ENCODE measurements around the gene SPDYE1. TPM values are rescaled to one million over a fixed set of nuclear protein-coding genes. Genes with fewer than 3 reads are reported as not detected.
A peak's percentile ranks its signal among the peaks of the same experiment; 100 is the strongest.
"Not testable (repeated sequence)": the region's sequence is repeated elsewhere in the genome, so short reads cannot be mapped to it uniquely, and the experiment has no call there.

The SPDYE1 gene
- total RNA-seq, 3 donors from 2014 or later: not detected

DNA sequence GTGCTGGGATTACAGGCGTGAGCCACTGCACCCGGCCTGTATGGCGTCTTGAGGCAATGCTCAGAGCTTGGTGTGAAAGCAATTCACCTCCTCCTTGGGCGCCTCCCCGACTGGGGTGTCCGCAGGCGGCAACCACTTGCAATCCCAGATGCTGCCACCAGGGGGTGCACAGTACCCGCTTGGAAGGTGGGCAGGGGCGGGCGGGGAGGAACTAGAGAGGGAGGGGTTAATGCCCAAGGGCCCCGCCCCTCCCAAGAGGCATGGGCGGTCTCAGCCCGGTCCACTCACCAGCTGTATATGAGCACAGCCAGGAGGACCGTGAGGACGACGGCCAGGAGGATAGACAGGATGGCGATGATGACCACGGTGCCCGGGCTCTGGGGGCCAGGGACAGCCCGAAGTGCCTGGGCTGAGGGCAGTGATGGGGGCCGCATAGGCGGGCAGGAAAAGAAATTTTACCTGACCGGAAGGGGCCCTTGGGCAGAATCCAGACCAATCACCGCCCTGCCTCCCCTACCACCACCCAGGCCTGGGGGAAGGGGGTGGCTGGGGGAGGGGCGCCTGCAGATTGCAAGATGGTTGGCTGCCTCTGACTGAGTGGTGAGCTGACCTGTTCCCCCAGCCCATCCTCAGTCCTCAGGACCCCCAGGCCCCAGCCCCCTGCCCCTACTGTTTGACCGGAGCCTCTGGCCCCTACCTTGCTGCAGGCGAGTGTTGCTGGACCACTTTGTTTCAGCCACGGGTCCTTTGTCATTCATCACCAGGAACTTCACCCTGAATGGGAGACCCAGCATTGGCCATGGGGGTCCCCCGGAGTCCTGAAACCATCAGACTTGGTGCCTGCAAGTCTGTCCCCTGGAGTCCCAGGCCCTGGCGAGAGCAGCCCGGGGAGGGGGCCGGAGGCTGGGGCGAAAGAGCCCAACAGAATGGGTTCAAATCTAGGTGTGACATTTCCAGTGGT is 11.5 kb upstream of the SPDYE1 start:
- H3K36me3 ChIP-seq; H3K27me3 ChIP-seq; DNase-seq (ENCODE audit: low spot score in 2 of 2); H3K4me1 ChIP-seq; H3K27ac ChIP-seq; intact Hi-C loops (cut with DNase I; ENCODE audit: low total_unique reads); H3K9me3 ChIP-seq: not testable (repeated sequence)
- H3K4me3 ChIP-seq: peak overlapping the region in 1 of 3 donors; percentile 15

DNA sequence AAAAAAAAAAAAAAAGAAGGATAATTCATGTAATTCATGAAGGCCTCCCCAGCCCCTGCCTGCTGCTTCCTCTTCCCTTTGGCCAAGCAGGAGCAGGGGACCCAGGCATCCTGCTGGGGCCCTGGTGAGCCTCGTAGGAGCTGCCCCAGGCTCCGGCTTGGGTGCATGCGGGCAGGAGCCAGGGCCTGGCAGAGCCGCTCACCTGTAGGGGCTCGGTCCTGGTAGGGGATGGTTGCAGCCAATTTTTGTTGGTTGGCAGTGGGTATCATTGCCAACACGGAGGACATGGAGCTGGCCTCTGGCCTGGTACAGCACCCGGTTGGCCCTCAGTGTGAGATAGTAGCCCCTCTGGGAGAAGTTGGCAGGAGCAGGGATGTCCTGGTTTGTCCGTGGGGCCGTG is 10.2 kb upstream of the SPDYE1 start:
- H3K27ac ChIP-seq; DNase-seq (ENCODE audit: low spot score in 2 of 2); H3K9me3 ChIP-seq; intact Hi-C loops (cut with DNase I; ENCODE audit: low total_unique reads); H3K4me1 ChIP-seq; H3K4me3 ChIP-seq; H3K36me3 ChIP-seq; H3K27me3 ChIP-seq: not testable (repeated sequence)

DNA sequence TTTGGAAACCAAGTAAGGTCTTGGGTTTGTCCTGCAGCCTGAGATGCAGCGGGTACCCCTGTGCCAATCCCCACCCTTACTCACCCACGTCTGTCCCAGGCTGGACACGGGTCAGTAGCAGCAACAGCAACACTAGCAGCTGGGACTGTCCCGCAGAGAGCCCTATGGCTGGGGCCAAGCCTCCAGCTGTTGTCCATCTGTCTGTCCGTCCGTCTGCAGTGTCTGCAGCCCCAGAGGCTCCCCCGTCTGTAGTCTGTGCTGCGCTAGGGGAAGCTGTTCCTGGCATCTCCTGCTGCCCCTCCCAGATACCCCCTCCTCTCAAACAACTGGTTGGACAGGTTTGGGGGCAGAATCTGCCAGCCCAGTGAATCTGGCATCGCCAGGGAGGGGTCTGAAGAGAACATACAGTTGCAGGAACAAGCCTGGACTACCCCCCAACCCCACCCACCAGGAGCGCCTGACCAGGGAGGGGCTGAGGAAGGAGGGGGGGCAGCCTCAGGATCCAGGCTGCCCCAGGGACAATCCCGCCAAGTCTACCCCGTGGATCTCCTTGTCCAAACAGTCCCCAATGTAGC is 7.6 kb upstream of the SPDYE1 start:
- H3K4me3 ChIP-seq; intact Hi-C loops (cut with DNase I; ENCODE audit: low total_unique reads): not testable (repeated sequence)

DNA sequence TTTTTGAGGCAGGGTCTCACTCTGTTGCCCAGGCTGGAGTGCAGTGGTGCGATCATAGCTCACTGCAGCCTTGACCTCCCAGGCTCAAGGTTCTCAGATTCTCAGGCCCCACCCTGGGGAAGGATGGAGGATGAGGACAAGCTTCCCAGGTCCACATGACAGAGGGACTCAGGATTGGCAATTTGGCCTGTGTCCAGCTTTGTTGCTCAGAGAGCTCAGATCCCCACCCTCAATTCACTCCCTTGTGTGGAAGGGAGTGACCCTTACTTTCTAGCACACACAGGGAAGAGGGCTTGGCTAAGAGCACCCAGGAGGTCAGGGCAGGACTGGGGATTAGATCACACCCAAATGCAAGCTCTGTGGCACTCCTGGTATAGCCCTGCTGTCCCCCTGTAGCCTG is 6.9 kb upstream of the SPDYE1 start:
- intact Hi-C loops (cut with DNase I; ENCODE audit: low total_unique reads); H3K27me3 ChIP-seq; H3K4me1 ChIP-seq; H3K9me3 ChIP-seq; H3K4me3 ChIP-seq; DNase-seq (ENCODE audit: low spot score in 2 of 2); H3K36me3 ChIP-seq; H3K27ac ChIP-seq: not testable (repeated sequence)

More for the DNA sequence above, 7.6 kb upstream of the SPDYE1 start:
- not testable (repeated sequence) for H3K27ac ChIP-seq; DNase-seq (ENCODE audit: low spot score in 2 of 2); H3K4me1 ChIP-seq; H3K36me3 ChIP-seq; H3K9me3 ChIP-seq; H3K27me3 ChIP-seq

DNA sequence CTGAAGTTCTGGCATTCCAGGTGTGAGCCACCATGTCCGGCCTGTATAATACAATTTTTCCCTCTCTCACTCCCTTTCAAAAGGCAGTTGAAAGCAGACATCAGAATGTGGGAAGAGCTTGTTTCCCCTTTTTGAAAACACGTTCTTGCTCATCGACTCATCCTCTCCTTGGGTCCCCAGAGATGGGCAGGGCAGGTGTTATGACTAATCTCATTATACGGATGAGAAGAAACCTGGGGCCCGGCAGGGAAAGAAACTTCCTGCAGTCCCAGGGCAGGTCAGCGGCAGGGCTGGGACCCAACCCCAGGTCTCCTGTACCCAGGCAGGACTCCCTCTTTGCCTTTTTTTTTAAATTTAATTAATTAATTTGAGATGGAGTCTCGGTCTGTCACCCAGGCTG is 4.8 kb upstream of the SPDYE1 start:
- H3K4me1 ChIP-seq; H3K27ac ChIP-seq; H3K4me3 ChIP-seq; H3K27me3 ChIP-seq; DNase-seq (ENCODE audit: low spot score in 2 of 2); intact Hi-C loops (cut with DNase I; ENCODE audit: low total_unique reads); H3K36me3 ChIP-seq; H3K9me3 ChIP-seq: not testable (repeated sequence)

DNA sequence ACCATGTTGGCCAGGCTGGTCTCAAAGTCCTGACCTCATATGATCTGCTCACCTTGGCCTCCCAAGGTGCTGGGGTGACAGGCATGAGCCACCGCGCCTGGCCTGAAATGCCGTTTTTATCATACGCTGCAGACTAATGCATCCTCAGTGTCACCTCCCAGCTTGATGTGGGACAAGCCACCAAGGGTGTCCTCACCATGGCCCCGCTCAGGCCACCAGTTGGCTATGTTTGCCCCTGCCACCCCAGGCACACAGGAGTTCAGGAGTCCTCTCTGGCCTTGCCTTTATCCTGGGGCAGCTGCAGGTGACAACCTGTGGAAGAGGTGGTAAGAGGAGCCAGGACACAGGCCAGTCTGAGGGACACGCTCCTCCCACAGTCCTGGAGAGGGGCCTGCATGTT is 3.0 kb upstream of the SPDYE1 start:
- H3K36me3 ChIP-seq; H3K27ac ChIP-seq; H3K9me3 ChIP-seq; H3K4me3 ChIP-seq; H3K4me1 ChIP-seq; DNase-seq (ENCODE audit: low spot score in 2 of 2); intact Hi-C loops (cut with DNase I; ENCODE audit: low total_unique reads); H3K27me3 ChIP-seq: not testable (repeated sequence)

DNA sequence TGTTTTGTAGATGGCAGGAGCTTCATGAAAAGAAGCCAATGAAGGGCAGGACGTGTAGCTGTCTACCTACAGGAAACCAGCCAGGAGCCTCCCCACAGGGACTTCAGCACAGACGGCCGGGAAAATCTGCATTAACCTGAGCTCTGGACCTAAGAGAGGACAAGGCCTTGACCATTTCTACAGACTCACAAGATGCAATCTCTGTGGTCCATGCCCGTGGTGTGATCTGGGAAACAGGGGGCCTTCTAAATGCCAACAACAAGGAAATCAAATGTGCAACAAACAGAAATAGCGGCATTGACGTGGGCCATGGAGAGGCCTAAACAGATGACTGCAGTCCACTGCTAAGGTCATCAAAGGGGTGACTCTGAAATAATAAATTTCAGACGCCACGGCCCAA is 14.4 kb downstream of the SPDYE1 start:
- intact Hi-C loops (cut with DNase I; ENCODE audit: low total_unique reads); H3K4me3 ChIP-seq; DNase-seq (ENCODE audit: low spot score in 2 of 2): not testable (repeated sequence)

DNA sequence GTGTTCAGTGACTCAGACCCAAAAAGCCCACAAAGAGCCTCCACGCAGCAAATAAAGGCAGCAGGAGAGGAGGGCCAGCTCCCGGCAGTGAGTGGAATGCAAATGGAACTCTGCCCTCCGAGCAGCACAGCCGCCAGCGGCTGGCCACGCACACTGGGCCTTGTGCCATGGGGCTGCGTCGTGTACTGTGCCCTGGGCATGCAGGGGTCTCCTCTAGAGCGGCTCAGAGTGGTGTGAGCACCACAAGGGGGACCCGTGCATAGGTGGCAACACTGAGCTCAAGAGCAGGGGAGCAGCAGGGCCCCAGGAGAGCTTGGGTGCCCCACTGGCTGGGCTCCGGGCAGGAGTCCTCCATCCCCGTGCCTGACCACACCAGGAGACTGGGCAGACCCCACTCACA is 17.4 kb downstream of the SPDYE1 start:
- not testable (repeated sequence) for DNase-seq (ENCODE audit: low spot score in 2 of 2)

More for the DNA sequence above, 14.4 kb downstream of the SPDYE1 start:
- H3K9me3 ChIP-seq, H3K27me3 ChIP-seq, H3K36me3 ChIP-seq, H3K4me1 ChIP-seq, H3K27ac ChIP-seq: not testable (repeated sequence)

DNA sequence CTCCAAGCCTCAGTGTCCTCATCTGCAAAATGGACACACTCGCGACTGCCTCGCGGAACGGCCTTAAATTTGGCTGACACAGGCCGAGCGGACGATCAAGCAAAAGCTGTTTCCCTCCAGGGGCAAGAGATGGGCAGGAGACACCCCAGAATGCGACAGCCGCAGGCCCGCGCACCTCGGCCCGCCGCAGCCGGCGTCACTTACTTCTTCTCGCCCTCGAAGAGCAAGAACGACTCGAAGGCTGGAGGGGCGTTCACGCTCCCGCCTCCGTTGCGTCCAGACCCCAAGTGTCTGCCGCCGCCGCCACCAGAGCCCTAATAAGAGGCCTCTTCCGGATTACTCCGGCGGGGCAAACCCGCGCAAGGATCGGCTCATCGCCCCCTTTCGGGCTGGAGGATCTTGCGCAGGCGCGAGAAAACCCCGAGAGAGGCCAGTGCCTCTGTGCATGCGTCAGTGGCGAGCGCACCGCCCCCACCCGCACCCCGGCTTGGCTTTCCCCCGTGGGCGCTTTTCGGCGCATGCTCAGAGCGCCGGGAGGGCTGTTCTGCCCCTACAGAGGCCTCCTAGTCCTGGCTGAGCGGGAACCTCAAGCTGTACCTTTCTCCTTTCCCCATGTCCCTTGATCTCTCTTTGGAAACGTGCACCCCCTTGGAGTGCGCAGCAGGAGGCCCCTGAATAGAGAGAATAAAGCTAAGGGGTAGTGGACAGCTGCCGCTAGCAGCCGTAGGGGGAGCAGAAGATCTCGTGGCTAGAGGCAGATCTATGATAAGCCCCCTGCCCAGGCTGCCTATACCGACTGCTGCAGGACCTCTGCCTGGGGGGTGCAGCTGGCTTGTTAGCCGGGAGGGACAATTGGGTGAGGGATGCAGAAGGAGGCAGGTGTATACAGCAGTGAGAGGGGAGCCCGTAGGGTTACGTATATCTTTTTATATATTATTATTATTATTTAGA is 21.4 kb downstream of the SPDYE1 start:
- peak; percentile 93 to 96 for DNase-seq (ENCODE audit: low spot score in 2 of 2)
- peak overlapping the region; percentile 62 to 81 for H3K27ac ChIP-seq
- H3K9me3 ChIP-seq; intact Hi-C loops (cut with DNase I; ENCODE audit: low total_unique reads); H3K36me3 ChIP-seq; H3K27me3 ChIP-seq; H3K4me1 ChIP-seq: not testable (repeated sequence)
- H3K4me3 ChIP-seq: peak overlapping the region; percentile 65 to 78 (median 72)
- TF ChIP-seq, protein P1, sequence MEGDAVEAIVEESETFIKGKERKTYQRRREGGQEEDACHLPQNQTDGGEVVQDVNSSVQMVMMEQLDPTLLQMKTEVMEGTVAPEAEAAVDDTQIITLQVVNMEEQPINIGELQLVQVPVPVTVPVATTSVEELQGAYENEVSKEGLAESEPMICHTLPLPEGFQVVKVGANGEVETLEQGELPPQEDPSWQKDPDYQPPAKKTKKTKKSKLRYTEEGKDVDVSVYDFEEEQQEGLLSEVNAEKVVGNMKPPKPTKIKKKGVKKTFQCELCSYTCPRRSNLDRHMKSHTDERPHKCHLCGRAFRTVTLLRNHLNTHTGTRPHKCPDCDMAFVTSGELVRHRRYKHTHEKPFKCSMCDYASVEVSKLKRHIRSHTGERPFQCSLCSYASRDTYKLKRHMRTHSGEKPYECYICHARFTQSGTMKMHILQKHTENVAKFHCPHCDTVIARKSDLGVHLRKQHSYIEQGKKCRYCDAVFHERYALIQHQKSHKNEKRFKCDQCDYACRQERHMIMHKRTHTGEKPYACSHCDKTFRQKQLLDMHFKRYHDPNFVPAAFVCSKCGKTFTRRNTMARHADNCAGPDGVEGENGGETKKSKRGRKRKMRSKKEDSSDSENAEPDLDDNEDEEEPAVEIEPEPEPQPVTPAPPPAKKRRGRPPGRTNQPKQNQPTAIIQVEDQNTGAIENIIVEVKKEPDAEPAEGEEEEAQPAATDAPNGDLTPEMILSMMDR (IDR thresholded peaks at IDR 0.05): peak; percentile 16 to 58 (median 52)
- peak; percentile 32 to 55 (median 44) for TF ChIP-seq POLR2AphosphoS5 (IDR thresholded peaks at IDR 0.05)

More for the DNA sequence above, 17.4 kb downstream of the SPDYE1 start:
- H3K9me3 ChIP-seq; H3K27me3 ChIP-seq; H3K27ac ChIP-seq; H3K4me3 ChIP-seq; H3K4me1 ChIP-seq; H3K36me3 ChIP-seq; intact Hi-C loops (cut with DNase I; ENCODE audit: low total_unique reads): not testable (repeated sequence)

DNA sequence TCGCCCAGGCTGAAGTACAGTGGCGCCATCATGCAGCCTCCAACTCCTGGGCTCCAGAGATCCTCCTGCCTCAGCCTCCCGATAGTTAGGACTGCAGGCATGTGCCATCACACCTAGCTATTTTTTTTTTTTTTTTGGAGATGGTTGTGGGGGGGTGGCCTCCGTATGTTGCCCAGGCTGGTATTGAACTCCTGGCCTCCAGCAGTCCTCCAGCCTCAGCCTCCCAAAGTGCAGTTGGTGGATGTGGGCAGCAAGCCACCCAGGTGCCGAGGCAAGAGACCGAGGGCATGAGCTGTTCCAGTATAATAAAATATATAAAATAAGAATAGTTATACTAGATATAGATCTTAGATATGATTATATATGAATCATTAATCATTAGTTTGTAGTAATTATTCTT is 22.1 kb downstream of the SPDYE1 start:
- H3K4me3 ChIP-seq: not testable (repeated sequence)

DNA sequence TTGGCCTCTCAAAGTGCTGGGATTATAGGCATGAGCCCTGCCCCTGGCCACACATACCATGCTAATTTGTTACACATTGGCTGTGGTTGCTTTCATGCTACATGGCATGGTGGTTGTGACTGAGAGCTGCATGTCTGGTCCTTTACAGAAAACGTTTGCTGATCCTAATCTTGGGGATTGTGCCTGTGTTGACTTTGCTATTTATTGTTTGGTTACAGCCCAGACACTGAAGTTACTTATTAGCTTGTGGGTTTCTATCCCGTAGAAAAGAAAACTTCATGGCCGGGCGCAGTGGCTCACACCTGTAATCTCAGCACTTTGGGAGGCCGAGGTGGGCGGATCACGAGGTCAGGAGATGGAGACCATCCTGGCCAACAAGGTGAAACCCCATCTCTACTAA is 24.4 kb downstream of the SPDYE1 start:
- H3K9me3 ChIP-seq; H3K4me1 ChIP-seq; H3K27ac ChIP-seq; intact Hi-C loops (cut with DNase I; ENCODE audit: low total_unique reads); H3K36me3 ChIP-seq; H3K4me3 ChIP-seq; H3K27me3 ChIP-seq; DNase-seq (ENCODE audit: low spot score in 2 of 2): not testable (repeated sequence)

More for the DNA sequence above, 22.1 kb downstream of the SPDYE1 start:
- H3K9me3 ChIP-seq; DNase-seq (ENCODE audit: low spot score in 2 of 2); H3K27me3 ChIP-seq; intact Hi-C loops (cut with DNase I; ENCODE audit: low total_unique reads); H3K27ac ChIP-seq; H3K4me1 ChIP-seq; H3K36me3 ChIP-seq: not testable (repeated sequence)
